Measurements from ENCODE around the gene RGS7BP.

The RGS7BP gene

DNA sequence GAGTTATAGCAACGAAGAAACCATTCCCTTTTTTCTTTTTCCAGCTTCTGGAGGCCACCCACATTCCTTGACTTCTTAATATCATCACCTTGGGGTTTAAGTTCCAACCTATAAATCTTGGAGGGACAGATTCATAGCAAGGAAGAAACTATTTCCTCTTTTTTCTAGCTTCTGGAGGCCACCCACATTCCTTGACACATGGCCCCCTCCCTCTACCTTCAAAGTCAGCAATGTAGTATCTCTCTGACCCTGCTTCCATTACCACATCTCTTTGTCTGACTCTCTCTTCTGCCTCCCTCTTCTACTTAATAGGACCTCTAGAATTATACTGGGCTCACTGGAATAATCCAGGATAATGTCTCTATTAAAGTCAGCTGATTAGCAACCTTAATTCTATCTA lies 149.8 kb downstream of the RGS7BP start:
- no peak for DNase-seq
- peaks cover 19% of the 10 kb centered on the region for H3K9me3 Mint-ChIP-seq
- TF ChIP-seq CTCF (IDR thresholded peaks at IDR 0.05), result no peak
- H3K27ac Mint-ChIP-seq, result no peak overlapping the region
- no peaks in the 10 kb centered on the region for H3K4me1 Mint-ChIP-seq
- no peaks in the 10 kb centered on the region for H3K36me3 Mint-ChIP-seq (ENCODE audit: low read depth)
- no peaks in the 10 kb centered on the region for H3K27me3 Mint-ChIP-seq (ENCODE audit: low read depth, poor library complexity)
- no peak overlapping the region for H3K4me3 Mint-ChIP-seq

GRCh38 chr5:64659289-64659688 lies 153.5 kb downstream of the RGS7BP start:
- Mint-ChIP-seq H3K27ac (no peak overlapping the region), H3K9me3 (peaks cover 14% of the 10 kb centered on the region), H3K4me1 (peaks cover under 1% of the 10 kb centered on the region), H3K4me3 (no peak overlapping the region), H3K36me3 (ENCODE audit: low read depth) (no peaks in the 10 kb centered on the region), H3K27me3 (ENCODE audit: low read depth, poor library complexity) (no peaks in the 10 kb centered on the region)
- no peak for TF ChIP-seq CTCF (IDR thresholded peaks at IDR 0.05)
- DNase-seq, result no peak
